ENCODE measurements around the gene MTAP. TPM values are rescaled to one million over a fixed set of nuclear protein-coding genes. Genes with fewer than 3 reads are reported as not detected.

Gene MTAP
- total RNA-seq, 2 experiments from 2014 or later, result 17.2 to 17.8 TPM

DNA sequence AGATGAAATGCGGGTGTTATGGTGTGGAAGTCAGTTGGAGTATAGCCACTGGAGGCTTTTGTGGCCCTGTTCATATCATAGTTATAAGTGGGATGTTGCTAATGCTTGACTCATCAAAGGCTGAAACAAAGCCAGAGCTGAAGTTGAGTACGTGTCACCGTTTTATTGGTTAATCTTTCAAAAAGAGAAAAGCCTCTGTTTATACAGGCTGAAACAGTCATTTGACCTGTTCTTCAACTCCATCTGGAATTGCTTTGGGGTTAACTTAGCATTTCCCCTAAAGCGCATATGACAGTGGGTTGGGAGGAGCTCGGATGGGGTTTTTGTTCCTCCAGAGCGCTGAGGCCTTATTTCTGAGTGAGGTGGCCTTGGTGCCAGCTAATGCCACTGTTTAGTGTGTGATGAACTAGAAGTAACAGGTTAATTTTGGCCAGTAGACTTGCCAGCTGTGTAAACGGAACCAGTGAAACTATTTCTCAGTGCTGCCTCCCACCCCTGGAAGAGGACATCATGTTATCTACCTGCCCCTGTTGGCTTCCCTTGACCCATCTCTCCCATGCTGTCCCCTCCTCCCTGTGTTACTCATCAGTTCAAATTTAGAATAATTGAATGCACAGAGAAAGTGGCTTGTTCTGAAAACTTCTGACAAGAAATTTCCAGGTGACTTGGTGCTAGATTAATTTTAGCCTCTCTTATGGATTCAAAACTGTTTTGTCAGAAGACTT is 34.2 kb downstream of the MTAP start:
- DNase-seq, result peak in 1 of 14 experiments; percentile 12
- Mint-ChIP-seq H3K27ac (no peak overlapping the region), H3K4me3 (no peak overlapping the region), H3K4me1 (ENCODE audit: low read depth) (peaks cover 26% of the 10 kb centered on the region), H3K27me3 (no peaks in the 10 kb centered on the region), H3K9me3 (no peaks in the 10 kb centered on the region), H3K36me3 (ENCODE audit: low read depth) (peaks cover 99% of the 10 kb centered on the region)
- TF ChIP-seq, protein P1, sequence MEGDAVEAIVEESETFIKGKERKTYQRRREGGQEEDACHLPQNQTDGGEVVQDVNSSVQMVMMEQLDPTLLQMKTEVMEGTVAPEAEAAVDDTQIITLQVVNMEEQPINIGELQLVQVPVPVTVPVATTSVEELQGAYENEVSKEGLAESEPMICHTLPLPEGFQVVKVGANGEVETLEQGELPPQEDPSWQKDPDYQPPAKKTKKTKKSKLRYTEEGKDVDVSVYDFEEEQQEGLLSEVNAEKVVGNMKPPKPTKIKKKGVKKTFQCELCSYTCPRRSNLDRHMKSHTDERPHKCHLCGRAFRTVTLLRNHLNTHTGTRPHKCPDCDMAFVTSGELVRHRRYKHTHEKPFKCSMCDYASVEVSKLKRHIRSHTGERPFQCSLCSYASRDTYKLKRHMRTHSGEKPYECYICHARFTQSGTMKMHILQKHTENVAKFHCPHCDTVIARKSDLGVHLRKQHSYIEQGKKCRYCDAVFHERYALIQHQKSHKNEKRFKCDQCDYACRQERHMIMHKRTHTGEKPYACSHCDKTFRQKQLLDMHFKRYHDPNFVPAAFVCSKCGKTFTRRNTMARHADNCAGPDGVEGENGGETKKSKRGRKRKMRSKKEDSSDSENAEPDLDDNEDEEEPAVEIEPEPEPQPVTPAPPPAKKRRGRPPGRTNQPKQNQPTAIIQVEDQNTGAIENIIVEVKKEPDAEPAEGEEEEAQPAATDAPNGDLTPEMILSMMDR (IDR thresholded peaks at IDR 0.05), result no peak
- H3K4me1 ChIP-seq (ENCODE audit: insufficient read depth, low read length), result no peaks in the 10 kb centered on the region
- peaks cover 79% of the 10 kb centered on the region for H3K36me3 ChIP-seq (ENCODE audit: insufficient read depth, low read length)
- intact Hi-C loops (cut with DNase I, micrococcal nuclease), result no loop called here
- ChIA-PET POLR2A (no interaction called here), CTCF (no interaction called here)
- H3K27ac ChIP-seq (ENCODE audit: low read depth in 1 of 2, low read length in 2 of 2), result no peak overlapping the region
- no peaks in the 10 kb centered on the region for H3K9me3 ChIP-seq (ENCODE audit: control insufficient read depth in 1 of 2, insufficient read depth in 1 of 2, low read length in 2 of 2)
- H3K4me3 ChIP-seq (ENCODE audit: low read length), result no peak overlapping the region
- no peak for ATAC-seq (ENCODE audit: poor library complexity)
- H3K27me3 ChIP-seq (ENCODE audit: control insufficient read depth in 1 of 2, insufficient read depth in 2 of 2, low read length in 2 of 2), result no peaks in the 10 kb centered on the region

DNA sequence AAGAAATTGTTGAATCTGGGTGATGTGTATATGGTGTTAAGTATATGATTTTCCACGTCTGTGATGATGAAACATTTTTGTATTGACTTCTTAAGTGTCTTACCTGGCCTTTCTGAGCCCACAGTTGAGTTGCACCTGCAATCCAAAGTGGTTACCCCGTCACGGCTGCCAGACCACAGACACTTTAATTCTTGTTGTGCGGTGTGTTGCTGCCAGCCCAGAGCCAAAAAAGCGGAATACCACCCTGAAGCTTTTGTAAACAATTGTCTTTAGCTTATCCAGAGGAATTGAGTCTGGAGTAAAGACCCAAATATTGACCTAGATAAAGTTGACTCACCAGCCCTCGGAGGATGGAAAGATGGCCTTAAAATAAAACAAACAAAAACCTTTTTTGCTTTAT is 35.1 kb downstream of the MTAP start:
- no peak overlapping the region for H3K4me3 Mint-ChIP-seq
- no peaks in the 10 kb centered on the region for H3K9me3 Mint-ChIP-seq
- no peak for DNase-seq
- H3K27me3 ChIP-seq (ENCODE audit: control insufficient read depth in 1 of 2, insufficient read depth in 2 of 2, low read length in 2 of 2), result no peaks in the 10 kb centered on the region
- ChIA-PET CTCF (no interaction called here), POLR2A (no interaction called here)
- H3K4me1 Mint-ChIP-seq (ENCODE audit: low read depth), result peaks cover 20% of the 10 kb centered on the region
- peaks cover 81% of the 10 kb centered on the region for H3K36me3 ChIP-seq (ENCODE audit: insufficient read depth, low read length)
- no peak overlapping the region for H3K27ac ChIP-seq (ENCODE audit: low read depth in 1 of 2, low read length in 2 of 2)
- H3K36me3 Mint-ChIP-seq (ENCODE audit: low read depth), result peaks cover 99% of the 10 kb centered on the region
- TF ChIP-seq, protein P1 (IDR thresholded peaks at IDR 0.05), result no peak
- H3K4me1 ChIP-seq (ENCODE audit: insufficient read depth, low read length), result no peaks in the 10 kb centered on the region
- no peak overlapping the region for H3K4me3 ChIP-seq (ENCODE audit: low read length)
- no peak for ATAC-seq (ENCODE audit: poor library complexity)
- H3K9me3 ChIP-seq (ENCODE audit: control insufficient read depth in 1 of 2, insufficient read depth in 1 of 2, low read length in 2 of 2), result no peaks in the 10 kb centered on the region
- intact Hi-C loops (cut with DNase I, micrococcal nuclease), result no loop called here
- H3K27ac Mint-ChIP-seq, result no peak overlapping the region
- H3K27me3 Mint-ChIP-seq, result no peaks in the 10 kb centered on the region

DNA sequence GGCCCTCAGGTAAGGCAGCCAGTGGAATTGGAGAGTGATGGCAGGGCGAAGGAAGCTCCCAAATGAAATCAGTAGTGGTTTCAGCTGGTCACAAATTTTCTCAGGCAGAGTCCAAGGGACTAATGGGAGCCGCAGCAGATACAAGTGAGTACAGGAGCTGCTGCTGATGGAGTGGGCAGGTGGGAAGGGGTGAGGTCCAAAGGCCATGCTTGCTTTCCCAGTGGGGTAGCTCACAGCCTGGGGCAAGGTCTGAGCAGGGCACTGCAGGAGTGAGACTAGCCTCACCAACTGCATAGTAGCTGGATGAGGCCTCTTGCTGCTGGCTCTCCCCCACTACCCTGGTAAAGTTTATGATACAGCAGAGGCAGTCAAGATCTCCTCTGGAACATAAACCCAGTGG is 38.2 kb downstream of the MTAP start:
- H3K4me3 ChIP-seq (ENCODE audit: low read length), result no peak overlapping the region
- H3K27ac ChIP-seq (ENCODE audit: low read depth in 1 of 2, low read length in 2 of 2), result no peak overlapping the region
- TF ChIP-seq, protein P1 (IDR thresholded peaks at IDR 0.05), result no peak
- intact Hi-C loops (cut with DNase I, micrococcal nuclease), result no loop called here
- peaks cover 97% of the 10 kb centered on the region for H3K36me3 Mint-ChIP-seq (ENCODE audit: low read depth)
- no peak overlapping the region for H3K4me3 Mint-ChIP-seq
- H3K9me3 ChIP-seq (ENCODE audit: control insufficient read depth in 1 of 2, insufficient read depth in 1 of 2, low read length in 2 of 2), result peaks cover 0 to 6% of the 10 kb centered on the region in 2 experiments
- H3K27me3 Mint-ChIP-seq, result no peaks in the 10 kb centered on the region
- no peaks in the 10 kb centered on the region for H3K4me1 ChIP-seq (ENCODE audit: insufficient read depth, low read length)
- ChIA-PET POLR2A (no interaction called here), CTCF (no interaction called here)
- H3K27me3 ChIP-seq (ENCODE audit: control insufficient read depth in 1 of 2, insufficient read depth in 2 of 2, low read length in 2 of 2), result no peaks in the 10 kb centered on the region
- DNase-seq (no peak), ATAC-seq (ENCODE audit: poor library complexity) (no peak)
- peaks cover 57% of the 10 kb centered on the region for H3K36me3 ChIP-seq (ENCODE audit: insufficient read depth, low read length)
- H3K4me1 Mint-ChIP-seq (ENCODE audit: low read depth), result peaks cover 6% of the 10 kb centered on the region
- peaks cover 6% of the 10 kb centered on the region for H3K9me3 Mint-ChIP-seq
- no peak overlapping the region for H3K27ac Mint-ChIP-seq
